ENCODE measurements around the gene SYTL3. TPM values are rescaled to one million over a fixed set of nuclear protein-coding genes. Genes with fewer than 3 reads are reported as not detected.
A peak's percentile ranks its signal among the peaks of the same experiment; 100 is the strongest.
"Not testable (repeated sequence)": the region's sequence is repeated elsewhere in the genome, so short reads cannot be mapped to it uniquely, and the experiment has no call there.

The SYTL3 gene
- total RNA-seq, 2 experiments from 2014 or later = 163 to 180 TPM

- DNase-seq = no peak
- H3K9me3 Mint-ChIP-seq (ENCODE audit: low read depth) = no peaks in the 10 kb centered on the region
- intact Hi-C loops (cut with DNase I, micrococcal nuclease) = no loop called here
- CTCF ChIA-PET = interaction anchor here (0.7 to 2.2 kb wide), 3 partner anchors 10 to 185 kb away, joined by 3 to 8 read pairs (median 4); no protein-coding TSS in a partner anchor
- no peak for ATAC-seq
- peak overlapping the region; percentile 86 for H3K27ac Mint-ChIP-seq
- H3K27me3 Mint-ChIP-seq = no peaks in the 10 kb centered on the region
- peaks cover 58% of the 10 kb centered on the region for H3K36me3 Mint-ChIP-seq (ENCODE audit: low read depth)
- peaks cover 72% of the 10 kb centered on the region for H3K4me1 Mint-ChIP-seq
- POLR2A ChIA-PET = interaction anchor here (0.7 kb wide), 1 partner anchor 542 kb away, joined by 3 read pairs; no protein-coding TSS in a partner anchor
- H3K4me3 Mint-ChIP-seq = no peak overlapping the region
Observed at GRCh38 chr6:158791274-158791855, 141.5 kb downstream of the SYTL3 start.

DNA sequence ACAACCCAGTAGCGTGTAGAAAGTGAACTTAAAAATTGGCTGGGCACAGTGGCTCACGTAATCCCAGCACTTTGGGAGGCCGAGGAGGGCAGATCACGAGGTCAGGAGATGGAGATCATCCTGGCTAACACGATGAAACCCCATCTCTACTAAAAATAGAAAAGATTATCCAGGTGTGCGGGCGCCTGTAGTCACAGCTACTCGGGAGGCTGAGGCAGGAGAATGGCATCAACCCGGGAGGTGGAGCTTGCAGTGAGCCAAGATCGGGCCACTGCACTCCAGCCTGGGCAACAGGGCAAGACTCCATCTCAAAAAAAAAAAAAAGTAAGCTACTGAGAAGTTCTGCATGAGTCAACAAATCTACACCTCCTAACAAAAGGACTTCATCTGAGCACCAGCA lies 142.7 kb downstream of the SYTL3 start:
- H3K4me1 Mint-ChIP-seq = peaks cover 82% of the 10 kb centered on the region
- DNase-seq; ATAC-seq; H3K9me3 Mint-ChIP-seq (ENCODE audit: low read depth); H3K4me3 Mint-ChIP-seq; POLR2A ChIA-PET; H3K27me3 Mint-ChIP-seq: not testable (repeated sequence)
- intact Hi-C loops (cut with DNase I, micrococcal nuclease) = loop anchor here in 1 of 2 experiments (2.0 kb wide), 1 partner anchor 180 kb away; no protein-coding TSS in a partner anchor
- H3K36me3 Mint-ChIP-seq (ENCODE audit: low read depth) = peaks cover 56% of the 10 kb centered on the region
- CTCF ChIA-PET = interaction anchor here (0.7 to 2.2 kb wide), 12 partner anchors 8 to 342 kb away, joined by 3 to 27 read pairs (median 4); no protein-coding TSS in a partner anchor
- peak overlapping the region; percentile 78 for H3K27ac Mint-ChIP-seq

DNA sequence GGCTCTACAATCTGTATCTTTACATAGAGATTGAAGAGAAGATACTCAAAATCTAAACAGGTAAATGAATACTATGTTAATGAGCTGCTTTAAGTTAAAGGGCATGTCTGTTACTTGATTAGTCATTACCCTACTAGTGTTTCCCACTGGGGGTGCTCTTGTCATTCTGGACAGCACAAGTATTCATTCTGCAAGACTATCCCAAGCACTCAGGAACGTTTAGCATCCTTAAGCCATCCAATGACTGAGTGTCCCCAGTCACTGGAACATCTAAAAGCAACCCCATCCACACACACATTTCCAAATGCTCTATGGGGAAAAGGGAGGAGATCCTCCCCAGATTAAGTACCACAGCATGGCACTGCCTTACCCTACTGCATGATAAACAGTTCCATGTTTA lies 143.6 kb downstream of the SYTL3 start:
- no peak overlapping the region for H3K4me3 Mint-ChIP-seq
- H3K36me3 Mint-ChIP-seq (ENCODE audit: low read depth) = peaks cover 50% of the 10 kb centered on the region
- intact Hi-C loops (cut with DNase I, micrococcal nuclease) = loop anchor here (1.0 to 2.0 kb wide), 2 partner anchors 179 kb away; no protein-coding TSS in a partner anchor
- ChIA-PET CTCF (interaction anchor here (0.6 to 2.2 kb wide), 15 partner anchors 8 to 341 kb away, joined by 3 to 27 read pairs (median 5); no protein-coding TSS in a partner anchor), POLR2A (no interaction called here)
- no peaks in the 10 kb centered on the region for H3K27me3 Mint-ChIP-seq
- H3K4me1 Mint-ChIP-seq = peaks cover 87% of the 10 kb centered on the region
- no peaks in the 10 kb centered on the region for H3K9me3 Mint-ChIP-seq (ENCODE audit: low read depth)
- H3K27ac Mint-ChIP-seq = peak overlapping the region; percentile 53
- no peak for DNase-seq
- peak; percentile 74 for ATAC-seq

- POLR2A ChIA-PET = no interaction called here
- CTCF ChIA-PET = interaction anchor here (1.1 to 1.9 kb wide), 3 partner anchors 8 to 177 kb away, joined by 3 to 13 read pairs (median 3); no protein-coding TSS in a partner anchor
- Mint-ChIP-seq H3K36me3 (ENCODE audit: low read depth) (peaks cover 36% of the 10 kb centered on the region), H3K27ac (peak overlapping the region; percentile 47), H3K27me3 (no peaks in the 10 kb centered on the region), H3K4me3 (no peak overlapping the region), H3K4me1 (peaks cover 89% of the 10 kb centered on the region), H3K9me3 (ENCODE audit: low read depth) (no peaks in the 10 kb centered on the region)
- intact Hi-C loops (cut with DNase I, micrococcal nuclease) = no loop called here
- ATAC-seq = no peak
- DNase-seq = no peak
Observed at GRCh38 chr6:158795516-158795915, 145.7 kb downstream of the SYTL3 start.

DNA sequence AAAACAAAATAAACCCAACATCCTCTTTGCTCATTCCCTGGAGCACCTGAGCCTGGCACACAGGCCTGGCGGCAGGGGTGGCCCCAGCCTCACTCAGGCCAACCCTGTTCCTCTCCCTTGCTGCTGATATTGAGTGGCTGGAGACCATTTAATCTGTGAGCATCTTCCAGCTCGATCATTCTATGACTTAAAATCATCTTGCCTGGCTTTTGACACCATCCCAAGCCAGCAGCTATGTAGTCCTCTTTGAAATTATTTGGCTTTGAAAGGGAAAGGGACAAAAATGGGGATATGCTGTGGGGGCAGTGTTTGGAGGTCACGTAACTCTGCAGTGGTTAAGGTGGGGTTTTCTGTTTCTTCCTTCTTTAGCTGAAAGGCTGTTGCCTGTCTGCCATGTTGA lies 146.5 kb downstream of the SYTL3 start:
- ChIA-PET POLR2A (no interaction called here), CTCF (interaction anchor here (1.1 to 1.4 kb wide), 2 partner anchors 9 to 338 kb away, joined by 3 to 4 read pairs; no protein-coding TSS in a partner anchor)
- no peak for ATAC-seq
- Mint-ChIP-seq H3K27me3 (no peaks in the 10 kb centered on the region), H3K36me3 (ENCODE audit: low read depth) (peaks cover 33% of the 10 kb centered on the region), H3K27ac (no peak overlapping the region), H3K4me3 (no peak overlapping the region), H3K4me1 (peaks cover 89% of the 10 kb centered on the region), H3K9me3 (ENCODE audit: low read depth) (no peaks in the 10 kb centered on the region)
- no peak for DNase-seq
- intact Hi-C loops (cut with DNase I, micrococcal nuclease) = no loop called here

DNA sequence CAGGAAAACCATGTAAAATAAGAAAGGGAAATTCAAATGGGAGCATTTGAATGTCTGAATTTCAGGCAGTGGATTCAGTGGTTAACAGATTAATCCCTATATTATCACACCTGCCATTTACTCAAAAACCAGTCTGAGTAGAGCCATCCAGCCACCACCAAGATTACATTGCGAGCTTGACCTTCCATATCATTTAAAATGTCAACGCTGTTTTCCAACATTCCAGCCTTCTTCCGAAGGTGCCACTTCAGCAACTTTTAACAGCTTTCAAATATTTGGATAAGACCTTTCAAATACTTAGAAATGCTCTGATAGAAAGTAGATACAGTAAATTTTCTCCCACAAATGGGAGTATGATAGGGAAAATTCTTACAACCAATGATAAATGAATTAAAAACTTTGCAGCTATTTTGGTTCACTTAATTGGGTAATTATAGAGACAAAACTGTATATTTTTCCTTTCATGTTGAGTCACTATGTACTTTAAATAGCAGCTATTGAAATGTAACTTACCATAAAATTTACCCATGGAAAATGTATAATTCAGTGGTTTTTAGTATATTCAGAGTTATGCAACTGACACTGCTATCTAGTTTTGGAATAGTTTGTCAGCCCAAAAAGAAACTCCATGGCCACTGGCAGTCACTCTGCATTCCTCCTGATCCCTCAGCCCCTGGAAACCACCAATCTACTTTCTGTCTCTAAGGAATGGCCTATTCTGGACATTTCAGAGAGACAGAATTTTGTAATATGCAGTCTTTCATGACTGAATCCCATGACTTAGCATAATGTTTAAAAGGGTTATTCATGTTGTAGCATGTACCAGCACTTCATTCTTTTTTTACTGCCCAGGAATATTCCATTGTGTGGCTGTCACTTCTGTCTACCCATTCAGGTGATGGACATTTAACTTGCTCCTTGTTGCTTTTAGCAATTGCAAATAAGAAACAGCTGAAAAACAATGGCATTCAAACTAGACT lies 147.8 kb downstream of the SYTL3 start:
- H3K4me1 Mint-ChIP-seq = peaks cover 87% of the 10 kb centered on the region
- POLR2A ChIA-PET = interaction anchor here (0.6 kb wide), 4 partner anchors 8 to 367 kb away, joined by 3 to 7 read pairs (median 3); no protein-coding TSS in a partner anchor
- intact Hi-C loops (cut with DNase I, micrococcal nuclease) = loop anchor here (1.0 kb wide), 2 partner anchors 19 to 82 kb away; no protein-coding TSS in a partner anchor

GRCh38 chr6:158798311-158798710 lies 148.5 kb downstream of the SYTL3 start:
- peaks cover 89% of the 10 kb centered on the region for H3K4me1 Mint-ChIP-seq
- intact Hi-C loops (cut with DNase I, micrococcal nuclease) = no loop called here
- no peaks in the 10 kb centered on the region for H3K9me3 Mint-ChIP-seq (ENCODE audit: low read depth)
- ChIA-PET POLR2A (interaction anchor here (0.6 kb wide), 1 partner anchor 18 kb away, joined by 7 read pairs; no protein-coding TSS in a partner anchor), CTCF (interaction anchor here (0.7 to 1.8 kb wide), 6 partner anchors 10 to 961 kb away, joined by 3 to 6 read pairs (median 4); no protein-coding TSS in a partner anchor)
- ATAC-seq = no peak
- H3K36me3 Mint-ChIP-seq (ENCODE audit: low read depth) = peaks cover 42% of the 10 kb centered on the region
- no peak overlapping the region for H3K4me3 Mint-ChIP-seq
- H3K27me3 Mint-ChIP-seq = no peaks in the 10 kb centered on the region
- H3K27ac Mint-ChIP-seq = no peak overlapping the region
- DNase-seq = no peak

More for the DNA sequence above, 147.8 kb downstream of the SYTL3 start:
- DNase-seq = no peak
- Mint-ChIP-seq H3K36me3 (ENCODE audit: low read depth) (peaks cover 41% of the 10 kb centered on the region), H3K9me3 (ENCODE audit: low read depth) (no peaks in the 10 kb centered on the region), H3K27ac (peak overlapping the region; percentile 61), H3K4me3 (no peak overlapping the region), H3K27me3 (no peaks in the 10 kb centered on the region)
- CTCF ChIA-PET = interaction anchor here (0.7 to 1.4 kb wide), 7 partner anchors 8 to 962 kb away, joined by 3 to 4 read pairs (median 3); no protein-coding TSS in a partner anchor
- ATAC-seq = peak; percentile 31

- Mint-ChIP-seq H3K4me3 (no peak overlapping the region), H3K27ac (peak overlapping the region; percentile 29), H3K36me3 (ENCODE audit: low read depth) (peaks cover 42% of the 10 kb centered on the region), H3K4me1 (peaks cover 88% of the 10 kb centered on the region), H3K9me3 (ENCODE audit: low read depth) (no peaks in the 10 kb centered on the region), H3K27me3 (no peaks in the 10 kb centered on the region)
- no peak for DNase-seq
- ATAC-seq = no peak
- intact Hi-C loops (cut with DNase I, micrococcal nuclease) = no loop called here
- ChIA-PET POLR2A (interaction anchor here (1.2 kb wide), 1 partner anchor 15 kb away, joined by 4 read pairs; no protein-coding TSS in a partner anchor), CTCF (interaction anchor here (0.7 to 1.8 kb wide), 3 partner anchors 9 to 174 kb away, joined by 3 to 6 read pairs (median 4); no protein-coding TSS in a partner anchor)
Observed at GRCh38 chr6:158799051-158799792, 149.4 kb downstream of the SYTL3 start.

DNA sequence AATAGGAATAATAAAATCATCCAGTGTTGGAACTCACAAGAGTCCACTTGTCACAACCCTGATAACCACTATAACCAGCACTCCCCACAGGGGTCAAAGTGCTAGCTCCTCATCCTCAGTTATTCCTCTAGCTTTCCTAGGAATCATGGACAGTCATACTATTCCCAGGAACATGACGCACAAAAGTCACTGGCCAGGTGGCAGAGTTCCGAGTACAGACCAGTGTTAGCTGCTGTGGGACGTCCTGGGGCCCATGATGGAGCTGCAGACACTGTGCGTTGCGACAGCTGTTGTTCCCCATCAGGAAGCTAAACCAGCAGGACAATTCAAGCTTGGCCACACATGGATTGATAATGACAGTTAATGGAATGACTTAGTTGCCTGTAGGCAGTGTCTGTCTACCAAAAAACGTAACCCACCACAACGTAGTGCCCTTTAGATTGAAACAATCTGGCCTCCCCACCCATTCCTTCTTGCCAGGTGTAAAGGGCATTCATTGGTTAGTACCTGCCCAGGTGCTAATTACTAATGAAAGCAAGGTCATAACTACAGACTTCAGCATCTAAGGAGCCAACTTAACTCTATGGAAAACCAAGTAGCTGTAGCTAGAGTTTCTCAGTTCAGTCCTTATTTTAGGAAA lies 151.9 kb downstream of the SYTL3 start:
- H3K4me3 Mint-ChIP-seq = no peak overlapping the region
- ATAC-seq (no peak), DNase-seq (no peak)
- intact Hi-C loops (cut with DNase I, micrococcal nuclease) = loop anchor here in 1 of 2 experiments (2.0 kb wide), 1 partner anchor 15 kb away; no protein-coding TSS in a partner anchor
- no peaks in the 10 kb centered on the region for H3K27me3 Mint-ChIP-seq
- peaks cover 91% of the 10 kb centered on the region for H3K4me1 Mint-ChIP-seq
- no peaks in the 10 kb centered on the region for H3K9me3 Mint-ChIP-seq (ENCODE audit: low read depth)
- peaks cover 41% of the 10 kb centered on the region for H3K36me3 Mint-ChIP-seq (ENCODE audit: low read depth)
- ChIA-PET CTCF (interaction anchor here (0.7 to 2.5 kb wide), 3 partner anchors 10 to 170 kb away, joined by 3 to 8 read pairs (median 3); no protein-coding TSS in a partner anchor), POLR2A (interaction anchor here (1.2 kb wide), 1 partner anchor 14 kb away, joined by 3 read pairs; no protein-coding TSS in a partner anchor)
- H3K27ac Mint-ChIP-seq = no peak overlapping the region

DNA sequence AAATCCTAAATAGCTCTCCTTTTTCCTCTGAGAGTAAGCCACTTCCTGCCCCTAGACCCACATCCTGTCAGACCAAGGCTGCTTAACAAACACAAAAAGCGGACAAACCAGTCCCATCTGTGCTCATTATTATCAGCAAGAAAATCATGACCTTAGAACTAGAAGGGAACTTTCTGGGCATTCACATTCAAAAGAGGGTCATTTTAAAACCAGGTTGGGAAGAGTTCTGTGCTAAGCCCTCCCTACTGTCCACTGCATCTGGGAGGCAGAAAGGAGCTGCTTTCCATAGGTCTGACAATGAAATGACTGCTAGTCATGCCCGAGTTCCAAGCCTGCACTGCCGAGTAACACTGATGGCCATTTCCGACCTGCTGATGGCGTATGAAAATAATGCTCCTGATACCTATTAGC lies 153.9 kb downstream of the SYTL3 start:
- ChIA-PET CTCF (interaction anchor here (1.0 to 1.4 kb wide), 6 partner anchors 8 to 331 kb away, joined by 3 to 4 read pairs (median 3); no protein-coding TSS in a partner anchor), POLR2A (interaction anchor here (1.0 kb wide), 1 partner anchor 10 kb away, joined by 3 read pairs; no protein-coding TSS in a partner anchor)
- peak overlapping the region; percentile 63 for H3K27ac Mint-ChIP-seq
- H3K27me3 Mint-ChIP-seq = no peaks in the 10 kb centered on the region
- H3K4me3 Mint-ChIP-seq = peak overlapping the region; percentile 55
- DNase-seq (peak; percentile 40), ATAC-seq (peak; percentile 68)
- intact Hi-C loops (cut with DNase I, micrococcal nuclease) = loop anchor here in 1 of 2 experiments (2.0 kb wide), 1 partner anchor 13 kb away; no protein-coding TSS in a partner anchor
- H3K9me3 Mint-ChIP-seq (ENCODE audit: low read depth) = no peaks in the 10 kb centered on the region
- peaks cover 53% of the 10 kb centered on the region for H3K36me3 Mint-ChIP-seq (ENCODE audit: low read depth)
- H3K4me1 Mint-ChIP-seq = peaks cover 93% of the 10 kb centered on the region
